Measurements from ENCODE around the gene CHIA.
A peak's percentile ranks its signal among the peaks of the same experiment; 100 is the strongest.

CHIA gene

DNA sequence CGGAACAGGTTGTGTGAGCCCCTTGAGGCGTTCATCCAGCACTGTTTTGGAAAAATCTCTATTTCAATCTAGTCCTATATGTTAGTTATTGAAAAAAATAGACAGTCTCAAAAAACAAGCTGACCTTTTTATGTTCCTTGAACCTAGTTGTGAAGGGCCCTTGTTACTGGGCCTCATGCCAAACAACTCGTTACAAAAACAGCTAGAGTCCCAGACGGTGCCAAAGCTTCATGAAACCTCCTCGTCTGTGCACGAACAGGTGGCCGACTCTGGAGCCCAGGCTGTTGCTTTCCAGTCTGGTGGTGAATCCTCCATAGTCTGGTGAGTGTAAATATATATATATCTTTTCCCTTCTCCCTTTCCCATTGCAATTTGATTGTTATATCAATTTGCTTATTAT lies at the start of gene CHIA:
Gene CHIA, plus strand, starts transcription at position 222 of the 400 bp plus-strand sequence. CDS start 19,617 bp downstream, outside the sequence.
- DNase-seq: no peak

DNA sequence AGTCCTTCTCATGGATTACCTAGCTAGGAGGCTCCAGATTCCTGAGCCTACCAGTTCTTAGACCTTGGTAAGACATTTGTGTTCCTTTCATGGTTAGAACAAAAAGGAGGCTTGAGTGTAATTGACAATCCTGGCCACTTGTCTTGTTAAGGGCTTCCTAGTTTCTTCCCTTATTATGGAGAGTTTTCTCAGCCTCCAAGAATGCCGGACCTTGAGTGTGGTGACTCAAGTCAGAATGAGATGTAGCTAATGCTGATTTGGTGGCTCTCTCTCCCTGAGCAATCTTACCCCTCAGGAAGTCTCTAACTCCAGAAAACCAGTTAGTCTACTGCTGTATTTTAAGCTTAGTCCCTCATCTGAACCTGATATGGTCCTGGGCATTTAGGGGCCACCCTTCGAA lies 48.9 kb upstream of the CHIA start:
- DNase-seq: no peak

DNA sequence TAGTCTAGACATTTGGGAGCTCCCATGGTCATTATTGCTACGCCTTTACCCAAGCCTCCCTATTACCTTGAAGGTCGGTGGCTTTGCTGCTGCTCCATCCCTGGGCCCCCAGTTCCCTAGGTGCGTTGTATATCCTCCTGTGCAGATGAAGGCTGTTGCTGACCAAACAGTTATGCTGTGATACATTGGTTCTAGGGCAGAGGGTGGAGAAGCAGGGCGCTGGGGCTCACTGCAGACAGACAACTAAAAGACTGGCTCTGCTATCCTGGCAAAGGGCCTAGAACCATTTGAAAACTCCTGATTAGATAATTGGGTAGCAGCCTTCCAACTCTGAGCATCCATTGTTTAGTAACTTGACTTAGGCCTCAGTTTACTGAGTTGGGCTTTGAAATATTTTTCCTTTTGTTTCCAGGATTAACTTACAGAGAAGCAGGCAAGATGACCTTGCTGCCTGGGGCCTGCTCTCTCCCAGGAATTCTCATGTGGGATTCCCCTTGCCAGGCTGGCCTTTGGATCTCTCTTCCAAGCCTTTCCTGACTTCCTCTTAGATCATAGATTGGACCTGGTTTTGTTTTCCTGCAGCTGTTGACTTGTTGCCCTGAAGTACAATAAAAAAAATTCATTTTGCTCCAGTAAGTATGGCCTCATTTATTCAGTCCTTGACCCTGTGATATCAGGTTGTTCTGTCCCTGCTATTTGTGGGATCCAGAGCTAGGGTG lies 47.7 kb upstream of the CHIA start:
- no peak for DNase-seq

DNA sequence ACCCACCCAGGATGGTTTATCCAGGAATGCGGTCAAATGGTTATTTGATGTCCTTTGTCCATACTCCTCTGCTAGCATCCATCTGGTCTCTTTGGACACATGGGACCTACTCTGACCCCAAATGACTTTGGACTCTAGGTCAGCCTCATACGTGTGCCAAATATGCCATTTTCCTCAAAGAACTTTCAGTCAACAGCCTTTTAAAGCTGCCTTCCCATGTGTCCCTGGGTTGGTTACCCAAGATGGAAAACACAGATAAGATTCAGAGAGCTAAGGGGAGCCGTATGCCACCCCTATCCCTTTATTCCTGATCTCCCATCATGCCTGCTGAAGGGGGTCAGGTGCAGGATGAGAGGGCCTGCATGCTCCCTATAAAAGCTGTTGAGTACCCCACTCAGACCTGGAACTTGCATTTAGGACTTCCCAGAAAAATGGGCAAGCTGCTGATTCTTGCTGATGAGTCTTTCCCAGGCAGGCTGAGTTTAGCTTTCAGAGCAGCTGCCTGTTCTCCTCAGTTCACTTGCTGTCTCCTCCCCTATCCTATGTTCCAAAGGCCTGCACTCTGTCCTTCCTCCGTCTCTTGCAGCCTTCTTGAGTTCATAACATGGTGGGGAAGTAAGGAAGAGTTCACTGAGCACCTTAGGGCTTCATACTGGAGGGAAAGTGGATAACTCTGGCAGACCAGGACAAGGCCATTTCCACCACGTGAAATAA lies 43.4 kb upstream of the CHIA start:
- DNase-seq: no peak

DNA sequence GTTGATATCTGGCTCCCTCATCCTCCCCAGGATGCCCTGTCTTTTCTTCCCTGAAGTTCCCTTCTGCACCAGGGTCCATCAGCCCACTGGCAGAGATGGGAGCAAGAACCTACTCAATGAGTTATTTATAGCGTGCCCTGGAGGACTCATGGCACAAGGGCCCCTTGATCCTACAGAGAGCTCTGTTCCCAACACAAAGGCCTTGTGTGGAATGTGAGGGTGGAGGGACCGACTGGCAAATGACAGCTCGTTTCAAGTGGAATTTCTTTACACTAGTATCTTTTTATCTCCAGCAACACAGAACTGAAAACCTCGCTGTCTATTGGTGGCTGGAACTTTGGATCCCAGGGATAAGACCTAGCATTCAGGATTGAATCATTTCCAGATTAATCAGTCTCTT lies 40.7 kb upstream of the CHIA start:
- no peak for DNase-seq

DNA sequence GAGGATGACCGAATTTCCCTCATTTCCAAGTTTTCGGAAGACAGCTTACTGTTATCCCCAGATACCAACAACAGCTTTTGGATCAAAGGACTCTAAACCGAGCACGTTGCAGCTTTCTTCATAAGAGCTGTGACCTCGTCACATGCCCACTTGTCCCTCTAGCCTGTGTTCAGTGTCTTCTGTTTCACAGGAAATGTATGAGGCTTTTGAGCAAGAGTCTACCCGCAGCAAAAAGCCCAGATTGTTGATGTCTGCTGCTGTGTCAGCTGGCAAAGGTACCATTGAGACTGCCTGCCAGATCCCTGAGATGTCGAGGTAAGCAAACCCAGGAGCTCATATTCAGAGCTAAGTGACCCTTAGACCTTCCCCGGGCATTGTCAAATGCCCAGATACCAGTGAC lies 39.1 kb upstream of the CHIA start:
- peak in 3 of 6 experiments; percentile 23 to 46 (median 35) for DNase-seq

DNA sequence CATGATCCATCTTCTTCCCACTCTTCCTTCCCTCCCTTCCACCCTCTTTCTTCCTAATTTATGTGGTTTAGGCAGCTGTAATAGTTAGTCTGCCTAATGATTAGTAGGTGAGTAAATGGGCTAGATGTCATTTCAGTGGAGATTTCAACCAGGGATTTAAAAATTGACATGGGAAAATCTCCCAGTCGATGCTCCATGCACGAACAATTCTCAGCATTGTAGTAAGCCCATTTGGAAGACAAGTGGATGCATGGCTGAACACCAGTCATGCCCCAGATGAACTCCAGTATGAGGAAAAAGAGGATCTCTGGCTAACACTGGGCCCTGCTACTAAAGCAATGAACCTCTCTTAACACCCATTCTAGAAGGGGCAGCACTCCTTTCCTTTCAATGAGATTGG lies 37.9 kb upstream of the CHIA start:
- no peak for DNase-seq

DNA sequence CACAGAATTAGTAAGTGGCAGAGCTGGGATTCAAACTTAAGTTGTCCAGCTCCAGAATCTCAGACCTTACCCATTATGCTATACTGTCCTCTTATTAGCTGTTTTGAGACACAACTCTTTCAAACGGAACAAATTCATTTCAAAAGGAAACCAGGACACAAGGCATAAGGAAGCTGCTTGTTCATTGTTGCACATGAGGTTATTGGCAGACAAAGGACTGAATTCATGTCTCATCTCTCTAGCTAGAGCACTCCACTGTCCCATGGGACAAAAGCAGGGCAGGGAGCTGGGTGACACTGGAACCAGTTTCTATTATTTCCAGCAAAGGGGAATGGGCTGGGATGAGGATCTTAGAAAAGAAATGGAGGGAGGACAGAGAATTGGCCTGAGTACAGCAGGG lies 36.8 kb upstream of the CHIA start:
- DNase-seq: no peak

DNA sequence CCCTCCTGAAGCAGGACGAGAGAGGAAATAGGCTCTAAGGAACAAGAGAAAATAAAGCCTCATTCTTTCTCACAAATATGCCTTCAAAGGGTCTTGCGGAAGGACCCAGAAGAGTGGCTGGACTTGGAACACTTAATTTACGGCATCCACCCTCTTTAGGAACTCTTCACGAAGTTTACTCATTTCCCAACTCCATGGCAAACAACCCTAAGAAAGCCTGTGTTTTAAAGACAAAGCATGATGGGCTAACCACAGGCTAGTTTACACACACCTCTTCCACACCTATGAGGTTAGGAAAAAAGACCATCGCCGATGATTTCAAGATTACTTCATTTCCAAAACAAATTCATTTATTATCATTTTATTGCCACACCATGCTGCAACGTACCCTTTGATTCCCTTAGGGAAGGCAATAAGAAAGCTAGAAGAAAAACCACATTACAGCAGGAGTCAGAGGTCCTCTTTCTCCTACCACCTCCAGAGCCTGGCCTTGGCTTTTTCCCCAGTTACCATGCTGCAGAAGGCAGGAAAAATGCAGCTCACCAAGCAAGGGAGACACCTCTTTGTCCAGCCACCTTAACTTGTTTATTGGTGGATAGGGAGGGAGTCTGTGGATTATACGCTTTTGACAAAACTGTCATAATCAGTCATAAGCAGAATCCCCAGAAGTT lies 33.5 kb upstream of the CHIA start:
- DNase-seq: no peak

DNA sequence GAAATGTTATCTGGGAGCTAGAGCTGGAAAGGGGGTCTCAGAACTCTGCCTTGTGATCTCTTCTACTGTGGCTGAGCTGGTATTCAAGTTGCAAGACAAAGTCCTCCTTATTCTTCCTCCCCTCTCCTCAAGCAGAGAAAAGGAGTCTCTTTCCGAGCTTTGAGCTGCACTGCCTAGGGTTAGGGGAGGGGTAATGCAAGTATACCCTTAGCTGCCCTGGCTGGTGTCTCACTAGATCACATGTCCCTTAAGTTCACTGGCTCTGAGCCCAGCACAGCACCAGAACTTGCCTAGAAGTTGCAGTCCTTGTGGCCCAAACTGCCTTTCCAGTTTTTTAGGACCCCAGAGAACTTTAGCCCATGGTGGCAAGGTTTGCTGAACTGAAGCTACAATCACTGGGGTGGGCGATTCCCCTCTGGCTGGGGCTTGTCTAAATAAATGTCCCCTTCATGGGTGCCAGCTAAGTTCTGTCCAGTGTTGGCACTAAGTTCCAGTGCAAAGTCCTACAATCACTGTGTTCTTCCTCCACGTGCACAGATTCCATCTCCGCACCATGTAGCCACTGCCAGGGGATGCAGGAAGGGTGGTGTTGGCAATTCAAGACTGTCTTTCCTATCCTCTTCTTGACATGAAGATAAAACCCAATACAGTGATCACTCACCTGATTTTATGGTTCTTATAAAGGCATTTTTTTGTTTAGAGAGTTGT lies 22.7 kb upstream of the CHIA start:
- no peak for DNase-seq

DNA sequence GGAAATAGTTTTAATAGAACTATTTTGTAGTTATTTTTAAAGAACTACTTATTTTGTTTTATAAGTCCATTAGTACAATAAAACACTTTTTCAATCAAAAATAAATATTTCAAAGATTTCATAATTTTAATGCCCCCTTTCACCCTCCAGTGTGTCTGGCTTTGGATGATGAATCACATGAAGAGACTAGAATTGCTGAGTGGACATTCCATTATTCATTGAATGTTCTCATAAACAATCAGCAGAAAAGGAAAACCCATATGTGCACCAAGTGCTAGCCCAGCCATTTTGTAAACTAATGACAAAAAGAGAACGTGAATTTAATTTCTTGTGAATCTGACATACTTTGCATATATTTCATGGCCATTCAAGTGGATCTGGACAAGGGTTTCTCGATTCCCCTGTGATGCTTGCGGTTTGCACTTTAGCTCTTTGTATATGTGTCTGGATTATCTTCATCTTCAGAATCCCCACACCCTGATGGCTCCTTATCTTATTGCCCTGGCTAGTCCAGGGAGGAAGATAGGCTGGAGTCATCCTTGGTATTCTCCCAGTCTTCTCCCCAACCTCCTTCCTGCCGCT lies 20.7 kb upstream of the CHIA start:
- DNase-seq: no peak

DNA sequence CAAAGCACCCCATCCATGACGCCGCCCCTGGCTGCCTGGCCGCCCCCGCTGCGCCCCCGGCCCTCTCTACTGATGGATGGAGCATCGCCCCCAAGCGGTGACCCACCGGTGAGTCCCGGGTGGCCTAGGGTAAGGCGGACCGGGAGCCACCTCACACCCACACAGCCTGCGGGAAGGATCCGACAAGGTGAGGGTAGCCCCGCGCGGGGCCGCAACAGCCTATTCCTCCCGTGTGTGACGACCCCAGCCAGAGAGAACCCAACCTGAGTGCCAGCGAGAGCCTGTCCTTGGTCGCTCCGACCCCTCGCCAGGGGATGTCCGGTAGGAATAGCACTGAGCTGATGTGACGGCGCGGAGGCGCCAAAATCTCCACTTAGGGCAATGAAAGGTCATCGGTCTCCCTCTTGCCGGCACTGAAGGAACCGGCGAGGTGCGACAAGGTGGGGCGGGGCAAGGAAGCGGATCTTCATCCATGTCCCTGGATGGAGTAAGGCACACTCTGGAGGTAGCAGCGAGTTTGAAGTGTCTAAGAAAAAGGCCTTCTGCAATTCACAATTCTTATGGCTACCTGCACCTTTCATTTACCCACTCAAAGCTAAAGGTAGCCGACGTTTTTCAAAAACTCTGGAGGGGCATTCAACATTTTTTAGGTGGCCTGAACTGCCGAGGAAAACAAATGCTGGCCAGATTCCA lies 19.7 kb upstream of the CHIA start:
- peak in 1 of 6 experiments; percentile 23 for DNase-seq

DNA sequence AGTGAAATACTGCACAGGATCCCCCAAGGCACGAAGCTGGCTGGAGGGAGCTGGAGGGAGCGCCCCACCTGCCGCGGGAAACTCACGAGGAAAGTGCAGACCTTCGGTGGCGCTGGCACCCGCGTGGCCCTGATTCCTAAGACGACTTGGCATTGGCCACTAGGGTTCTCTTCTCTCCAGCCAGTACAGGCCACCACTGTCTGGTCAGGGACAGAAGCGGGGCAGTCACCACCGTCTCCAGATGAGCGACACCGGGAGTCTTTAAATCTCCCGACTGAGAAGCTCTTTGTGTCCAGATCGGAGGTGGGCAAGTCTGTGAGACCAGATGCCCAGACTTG lies 19.2 kb upstream of the CHIA start:
- no peak for DNase-seq

DNA sequence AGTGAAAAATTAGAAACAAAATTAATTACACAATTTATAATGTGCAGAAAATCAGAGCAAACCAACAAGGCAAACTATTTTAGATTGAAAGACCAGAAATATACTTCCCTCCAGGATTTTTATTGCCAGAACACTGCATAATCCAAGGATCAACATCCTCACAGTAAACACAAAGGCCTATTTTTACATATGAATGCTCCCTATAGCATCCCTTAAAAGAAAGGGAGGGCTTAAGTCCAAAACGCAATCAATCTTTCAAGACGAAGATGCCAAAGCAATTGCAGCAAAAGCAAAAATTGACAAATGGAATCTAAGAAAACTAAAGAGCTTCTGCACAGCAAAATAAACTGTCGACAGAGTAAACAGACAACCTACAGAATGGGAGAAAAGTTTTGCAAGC lies 18.6 kb upstream of the CHIA start:
- DNase-seq: no peak

DNA sequence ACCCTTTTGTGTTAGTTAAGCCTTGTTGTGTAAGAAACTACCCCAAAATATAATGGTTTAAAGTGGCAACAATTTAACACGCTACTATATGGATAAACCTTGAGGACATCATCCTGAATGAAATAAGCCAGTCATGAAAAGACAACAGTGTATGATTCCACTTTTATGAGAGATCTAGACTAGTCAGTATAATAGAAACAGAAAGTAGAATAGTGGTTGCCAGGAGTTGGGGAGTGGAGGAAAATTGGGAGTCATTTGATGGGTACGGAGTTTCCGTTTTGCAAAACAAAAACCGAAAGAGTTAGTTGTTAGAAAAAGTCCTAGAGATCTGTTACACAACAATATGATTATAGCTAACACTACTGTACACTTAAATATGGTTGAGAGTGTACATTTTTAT lies 16.0 kb upstream of the CHIA start:
- DNase-seq: no peak

DNA sequence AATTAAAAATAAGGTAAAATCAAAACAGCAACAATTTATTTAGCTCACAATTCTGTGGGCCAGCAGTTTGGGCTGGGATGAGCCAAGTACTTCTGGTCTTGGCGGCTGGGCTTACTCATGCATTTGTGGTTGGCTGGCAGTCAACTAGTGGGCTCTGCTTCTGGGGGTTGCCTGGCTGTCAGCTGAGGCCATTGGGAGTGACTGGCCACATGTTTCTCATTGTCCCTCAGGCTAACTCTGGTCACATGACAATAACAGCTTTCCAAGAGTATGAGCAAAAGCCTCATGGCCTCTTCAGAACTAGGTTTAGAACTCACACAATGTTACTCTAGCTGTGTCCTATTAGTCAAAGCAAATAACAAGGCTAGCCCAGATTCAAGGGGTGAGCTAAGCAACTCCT lies 15.6 kb upstream of the CHIA start:
- no peak for DNase-seq

DNA sequence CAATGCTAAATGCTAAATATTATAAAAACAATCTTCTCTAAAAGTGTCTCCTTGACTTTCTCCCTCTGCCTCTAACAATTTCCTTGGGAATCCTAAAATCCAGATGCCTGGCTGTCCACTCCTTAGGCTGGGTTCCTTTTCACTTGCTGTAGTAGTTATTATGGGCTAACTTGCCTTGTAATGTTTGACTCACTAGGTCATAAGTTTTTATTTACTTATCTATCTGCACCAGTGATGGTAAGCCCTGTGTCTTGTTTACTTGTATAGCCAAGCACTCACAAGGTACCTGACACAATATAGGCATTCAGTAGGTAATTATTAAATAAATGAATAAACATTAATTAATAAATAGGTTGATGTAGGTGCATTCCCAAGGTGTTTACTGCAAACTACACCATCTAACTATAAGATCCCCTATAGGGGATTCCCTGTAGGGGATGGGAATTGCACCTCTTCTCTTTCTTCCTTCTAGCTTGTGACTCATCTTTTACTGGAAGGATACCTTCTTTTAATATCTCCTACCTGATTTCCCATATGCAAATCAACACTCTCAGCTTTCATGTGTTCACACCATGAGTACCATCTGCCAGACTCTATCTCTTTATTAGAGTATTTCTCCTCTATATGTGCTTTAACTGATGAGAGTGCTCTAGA lies 14.7 kb upstream of the CHIA start:
- DNase-seq: no peak

DNA sequence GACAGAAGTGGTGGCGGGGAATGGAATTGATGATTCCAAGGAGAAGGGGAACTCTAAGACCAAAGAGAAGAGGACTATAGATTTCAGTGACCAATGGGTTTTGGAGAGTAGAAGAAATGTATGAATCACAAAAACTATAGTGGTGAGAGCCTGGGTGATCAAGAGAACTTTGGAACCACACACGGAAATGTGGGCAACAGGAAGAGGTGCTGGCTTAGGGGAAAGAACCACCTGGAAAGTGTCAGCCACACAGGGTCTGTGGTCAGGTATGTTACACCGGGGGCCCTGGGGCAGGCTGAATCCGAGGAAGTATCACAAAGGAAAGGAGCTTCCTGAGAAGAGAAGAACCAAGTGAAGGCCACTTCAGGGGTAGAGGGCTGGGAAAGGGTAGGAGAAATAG lies 11.5 kb upstream of the CHIA start:
- DNase-seq: no peak

DNA sequence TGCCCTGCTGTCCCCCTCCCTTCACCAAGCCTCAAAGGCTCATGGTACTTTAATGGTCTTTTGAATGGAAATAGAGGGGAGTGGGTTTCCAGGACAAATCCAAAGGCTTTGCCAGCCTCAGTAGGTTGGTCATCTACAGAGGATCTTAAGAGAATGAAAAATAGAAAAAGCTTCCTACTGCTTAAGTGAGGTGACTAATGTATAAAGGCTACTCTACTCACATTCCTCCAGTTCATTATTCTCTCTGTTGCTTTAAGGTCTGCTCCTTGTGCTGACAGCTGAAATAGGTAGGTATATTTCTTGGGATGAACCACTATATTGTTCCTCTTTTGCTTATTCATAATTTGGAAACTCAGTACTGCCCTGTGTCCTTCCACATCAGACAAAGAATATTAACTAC lies 10.4 kb upstream of the CHIA start:
- no peak for DNase-seq

DNA sequence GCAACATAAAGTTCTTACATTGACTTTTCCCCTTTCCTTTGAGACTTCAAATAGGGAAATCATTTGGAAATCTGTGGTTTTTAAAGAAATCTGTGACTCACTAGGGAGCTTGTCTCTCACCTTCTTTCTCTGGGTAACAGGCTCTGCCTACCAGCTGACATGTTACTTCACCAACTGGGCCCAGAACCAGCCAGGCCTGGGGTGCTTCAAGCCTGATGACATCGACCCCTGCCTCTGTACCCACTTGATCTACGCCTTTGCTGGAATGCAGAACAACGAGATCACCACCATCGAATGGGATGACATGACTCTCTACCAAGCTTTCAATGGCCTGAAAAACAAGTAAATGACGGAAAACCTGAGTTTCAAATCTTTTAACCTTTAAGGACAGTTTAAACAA lies 9.2 kb upstream of the CHIA start:
- no peak for DNase-seq

DNA sequence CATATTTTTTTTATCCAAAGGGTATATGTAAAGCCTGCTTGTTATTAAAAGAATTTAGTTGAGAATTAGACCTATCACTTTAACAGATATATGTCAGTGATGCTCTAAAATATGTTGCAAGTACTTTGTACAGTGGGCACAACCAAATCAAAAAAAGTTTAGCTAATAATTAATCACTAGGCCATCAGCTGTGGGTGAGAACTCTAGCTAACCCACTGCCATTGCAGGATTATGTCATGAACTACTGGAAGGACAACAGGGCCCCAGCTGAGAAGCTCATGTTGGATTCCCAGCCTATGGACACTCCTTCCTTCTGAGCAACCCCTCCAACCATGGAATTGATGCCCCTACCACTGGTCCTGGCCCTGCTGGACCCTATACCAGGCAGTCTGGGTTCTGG lies 6.8 kb upstream of the CHIA start:
- no peak for DNase-seq

DNA sequence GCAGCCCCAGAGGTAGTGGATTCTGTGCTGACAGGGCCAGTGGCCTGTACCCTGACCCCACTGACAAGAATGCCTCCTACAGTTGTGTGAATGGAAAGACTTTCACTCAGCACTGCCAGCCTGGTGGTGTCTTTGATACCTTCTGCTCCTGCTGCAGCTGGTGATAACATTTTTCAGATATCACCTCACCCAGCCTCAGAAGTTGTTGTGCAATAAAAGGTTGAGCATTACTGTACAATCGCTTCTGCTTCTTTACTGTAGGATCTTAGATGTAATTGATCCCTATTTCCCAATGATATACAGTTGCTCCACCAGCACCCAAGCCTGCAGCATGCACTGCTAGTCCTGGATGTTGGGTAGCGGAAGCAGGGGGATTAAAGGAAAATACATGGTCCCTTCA lies 4.8 kb upstream of the CHIA start:
- no peak for DNase-seq

All from stimulated activated naive CD4-positive, alpha-beta T cell (primary cell).